Lower leg skin (tissue), 3 donors: ENCODE results near the gene TSPAN16.

Source experiments
- POLR2A ChIP-seq, 2 donors: fragments of 450-650 bp; IDR thresholded peaks; one replicate each; pipeline ENCODE4 v1.6.1; 2016 to 2017; ENCODE audit warnings: antibody characterized with exemption in 2 of 2, mild to moderate bottlenecking in 1 of 2, moderate library complexity in 1 of 2
- TF ChIP-seq, protein P1 (sequence below), 3 donors: fragments of 450-650 bp; IDR thresholded peaks; one replicate each; pipeline ENCODE4 v1.5.1; 2016; ENCODE audit warnings: antibody characterized with exemption in 3 of 3, mild to moderate bottlenecking in 3 of 3, moderate library complexity in 2 of 3

GRCh38 chr19:11288349-11288748, 7.6 kb upstream of the TSPAN16 start:
- TF ChIP-seq, protein P1, sequence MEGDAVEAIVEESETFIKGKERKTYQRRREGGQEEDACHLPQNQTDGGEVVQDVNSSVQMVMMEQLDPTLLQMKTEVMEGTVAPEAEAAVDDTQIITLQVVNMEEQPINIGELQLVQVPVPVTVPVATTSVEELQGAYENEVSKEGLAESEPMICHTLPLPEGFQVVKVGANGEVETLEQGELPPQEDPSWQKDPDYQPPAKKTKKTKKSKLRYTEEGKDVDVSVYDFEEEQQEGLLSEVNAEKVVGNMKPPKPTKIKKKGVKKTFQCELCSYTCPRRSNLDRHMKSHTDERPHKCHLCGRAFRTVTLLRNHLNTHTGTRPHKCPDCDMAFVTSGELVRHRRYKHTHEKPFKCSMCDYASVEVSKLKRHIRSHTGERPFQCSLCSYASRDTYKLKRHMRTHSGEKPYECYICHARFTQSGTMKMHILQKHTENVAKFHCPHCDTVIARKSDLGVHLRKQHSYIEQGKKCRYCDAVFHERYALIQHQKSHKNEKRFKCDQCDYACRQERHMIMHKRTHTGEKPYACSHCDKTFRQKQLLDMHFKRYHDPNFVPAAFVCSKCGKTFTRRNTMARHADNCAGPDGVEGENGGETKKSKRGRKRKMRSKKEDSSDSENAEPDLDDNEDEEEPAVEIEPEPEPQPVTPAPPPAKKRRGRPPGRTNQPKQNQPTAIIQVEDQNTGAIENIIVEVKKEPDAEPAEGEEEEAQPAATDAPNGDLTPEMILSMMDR (IDR thresholded peaks at IDR 0.05) = no peak
- TF ChIP-seq POLR2A (IDR thresholded peaks at IDR 0.05) = no peak
